PC-3 (cell line): ENCODE data around the gene AUTS2.

ENCODE experiments used
- CTCF ChIP-seq: fragments of 300-600 bp; sonication (generic); conservative IDR thresholded peaks from 2 replicates; pipeline ENCODE4 v1.5.1; 2017; ENCODE audit warnings: antibody characterized with exemption, low read depth, mild to moderate bottlenecking, low read length
- EZH2 ChIP-seq: fragments of 300-600 bp; sonication (generic); IDR thresholded peaks from one replicate; pipeline ENCODE4 v1.6.1; 2017; ENCODE audit warnings: antibody characterized with exemption, mild to moderate bottlenecking, low read length; ENCODE audit not compliant: unreplicated experiment

- TF ChIP-seq CTCF (no peak), EZH2 (no peak)
Observed at GRCh38 chr7:70578131-70578530, 979.9 kb downstream of the AUTS2 start.
